ENCODE data around the gene GALNT1. TPM values are rescaled to one million over a fixed set of nuclear protein-coding genes. Genes with fewer than 3 reads are reported as not detected.

GALNT1 gene
- total RNA-seq, 1 donor from 2014 or later: 57.2 TPM

- H3K27ac ChIP-seq: no peak overlapping the region
- H3K4me3 ChIP-seq: no peak overlapping the region
- no peak for TF ChIP-seq CTCF (IDR thresholded peaks at IDR 0.05)
- H3K4me1 ChIP-seq: no peaks in the 10 kb centered on the region
- intact Hi-C loops (cut with DNase I): no loop called here
- ATAC-seq (no peak), DNase-seq (no peak)
- H3K27me3 ChIP-seq (ENCODE audit: low read depth): no peaks in the 10 kb centered on the region
- no peaks in the 10 kb centered on the region for H3K9me3 ChIP-seq
- H3K36me3 ChIP-seq: peaks cover 33% of the 10 kb centered on the region
Measured at GRCh38 chr18:35688757-35689156, 107.2 kb downstream of the GALNT1 start.

- ATAC-seq: no peak
- intact Hi-C loops (cut with DNase I): no loop called here
Measured at GRCh38 chr18:35689728-35690127, 108.2 kb downstream of the GALNT1 start.

GRCh38 chr18:35691625-35692024 lies 110.1 kb downstream of the GALNT1 start:
- H3K27me3 ChIP-seq (ENCODE audit: low read depth): no peaks in the 10 kb centered on the region
- H3K4me1 ChIP-seq: no peaks in the 10 kb centered on the region
- H3K4me3 ChIP-seq: no peak overlapping the region
- DNase-seq (no peak), ATAC-seq (no peak)
- H3K27ac ChIP-seq: no peak overlapping the region
- intact Hi-C loops (cut with DNase I): no loop called here
- H3K9me3 ChIP-seq: no peaks in the 10 kb centered on the region
- no peak for TF ChIP-seq CTCF (IDR thresholded peaks at IDR 0.05)
- H3K36me3 ChIP-seq: peaks cover 34% of the 10 kb centered on the region

More at GRCh38 chr18:35689728-35690127, 108.2 kb downstream of the GALNT1 start:
- no peak for TF ChIP-seq CTCF (IDR thresholded peaks at IDR 0.05)
- no peaks in the 10 kb centered on the region for H3K27me3 ChIP-seq (ENCODE audit: low read depth)
- peaks cover 34% of the 10 kb centered on the region for H3K36me3 ChIP-seq
- no peak for DNase-seq
- no peak overlapping the region for H3K27ac ChIP-seq
- H3K4me1 ChIP-seq: no peaks in the 10 kb centered on the region
- no peaks in the 10 kb centered on the region for H3K9me3 ChIP-seq
- no peak overlapping the region for H3K4me3 ChIP-seq

GRCh38 chr18:35692866-35693265 lies 111.3 kb downstream of the GALNT1 start:
- no peaks in the 10 kb centered on the region for H3K9me3 ChIP-seq
- intact Hi-C loops (cut with DNase I): no loop called here
- no peaks in the 10 kb centered on the region for H3K27me3 ChIP-seq (ENCODE audit: low read depth)
- H3K4me3 ChIP-seq: no peak overlapping the region
- H3K36me3 ChIP-seq: peaks cover 33% of the 10 kb centered on the region
- no peak overlapping the region for H3K27ac ChIP-seq
- H3K4me1 ChIP-seq: no peaks in the 10 kb centered on the region
- TF ChIP-seq CTCF (IDR thresholded peaks at IDR 0.05): no peak
- peak; percentile 93 to 95 for ATAC-seq
- DNase-seq: no peak

- DNase-seq (no peak), ATAC-seq (no peak)
- H3K36me3 ChIP-seq: peaks cover 41% of the 10 kb centered on the region
- H3K4me1 ChIP-seq: no peaks in the 10 kb centered on the region
- no peak overlapping the region for H3K27ac ChIP-seq
- no peaks in the 10 kb centered on the region for H3K9me3 ChIP-seq
- no peaks in the 10 kb centered on the region for H3K27me3 ChIP-seq (ENCODE audit: low read depth)
- intact Hi-C loops (cut with DNase I): no loop called here
- TF ChIP-seq CTCF (IDR thresholded peaks at IDR 0.05): no peak
- no peak overlapping the region for H3K4me3 ChIP-seq
Measured at GRCh38 chr18:35693829-35694228, 112.3 kb downstream of the GALNT1 start.

- H3K36me3 ChIP-seq: peaks cover 44% of the 10 kb centered on the region
Measured at GRCh38 chr18:35694808-35695207, 113.3 kb downstream of the GALNT1 start.

More at GRCh38 chr18:35694808-35695207, 113.3 kb downstream of the GALNT1 start:
- no peak overlapping the region for H3K27ac ChIP-seq
- no peaks in the 10 kb centered on the region for H3K27me3 ChIP-seq (ENCODE audit: low read depth)
- intact Hi-C loops (cut with DNase I): no loop called here
- no peak overlapping the region for H3K4me3 ChIP-seq
- no peaks in the 10 kb centered on the region for H3K4me1 ChIP-seq
- TF ChIP-seq CTCF (IDR thresholded peaks at IDR 0.05): no peak
- no peak for ATAC-seq
- H3K9me3 ChIP-seq: no peaks in the 10 kb centered on the region
- no peak for DNase-seq
